Keratinocyte (primary cell): Measurements from ENCODE around the gene ADGRB2. TPM values are rescaled to one million over a fixed set of nuclear protein-coding genes. Genes with fewer than 3 reads are reported as not detected.

Experiments used
- DNase-seq: peaks from one replicate; pipeline ENCODE4 v3.0.0-alpha.2; 2011; ENCODE audit warnings: low read depth, missing footprints, low spot score
- FAIRE-seq: peaks from 2 replicates; lab custom pipeline; 2011; peaks lifted over from hg19 to GRCh38; lab: Jason Lieb, UNC
- H2AFZ ChIP-seq: 2 replicates; pipeline ENCODE4 v1.6.0; 2012; ENCODE audit warnings: low read length, control low read depth, inconsistent platforms; ENCODE audit not compliant: control insufficient read depth
- H3K27ac ChIP-seq: 2 replicates; pipeline ENCODE4 v1.5.1; 2011; ENCODE audit warnings: low read length; ENCODE audit not compliant: control insufficient read depth, insufficient read depth
- H3K27me3 ChIP-seq: 3 replicates; pipeline ENCODE4 v1.6.0; 2011; ENCODE audit warnings: low read length; ENCODE audit not compliant: control insufficient read depth, insufficient read depth; ENCODE audit errors: extremely low read depth
- H3K36me3 ChIP-seq, 2 experiments: 2 replicates in 1 of 2; 3 replicates in 1 of 2; pipeline ENCODE4 v1.5.1; 2011; ENCODE audit warnings: low read length in 2 of 2, mild to moderate bottlenecking in 1 of 2; ENCODE audit not compliant: control insufficient read depth in 2 of 2, insufficient read depth in 2 of 2; ENCODE audit errors: extremely low read depth in 1 of 2
- H3K4me1 ChIP-seq: 3 replicates; pipeline ENCODE4 v1.5.1; 2011; ENCODE audit warnings: low read length; ENCODE audit not compliant: control insufficient read depth, insufficient read depth; ENCODE audit errors: extremely low read depth
- H3K4me2 ChIP-seq: 3 replicates; pipeline ENCODE4 v1.6.0; 2011; ENCODE audit warnings: low read depth, low read length; ENCODE audit not compliant: control insufficient read depth, insufficient read depth; ENCODE audit errors: extremely low read depth
- H3K4me3 ChIP-seq, 3 experiments: fragments of 200-600 bp in 1 of 3; sonication (generic) in 1 of 3; 2 replicates in 2 of 3; 3 replicates in 1 of 3; pipeline ENCODE4 v1.5.1; 2011 to 2016; ENCODE audit warnings: low read length in 3 of 3, mild to moderate bottlenecking in 3 of 3, control low read depth in 2 of 3, inconsistent platforms in 1 of 3, low read depth in 1 of 3, mixed read lengths in 1 of 3, mixed run types in 1 of 3, moderate library complexity in 1 of 3; ENCODE audit not compliant: control insufficient read depth in 2 of 3, insufficient read depth in 2 of 3; ENCODE audit errors: extremely low read depth in 1 of 3
- H3K79me2 ChIP-seq: 2 replicates; pipeline ENCODE4 v1.6.0; 2012; ENCODE audit warnings: low read length; ENCODE audit not compliant: control insufficient read depth, insufficient read depth
- H3K9ac ChIP-seq: 3 replicates; pipeline ENCODE4 v1.6.0; 2011; ENCODE audit warnings: low read length; ENCODE audit not compliant: control insufficient read depth, insufficient read depth; ENCODE audit errors: extremely low read depth
- H3K9me1 ChIP-seq: 3 replicates; pipeline ENCODE4 v1.6.0; 2011; ENCODE audit warnings: low read length; ENCODE audit not compliant: control insufficient read depth, insufficient read depth; ENCODE audit errors: extremely low read depth
- H3K9me3 ChIP-seq: 2 replicates; pipeline ENCODE4 v1.5.1; 2012; ENCODE audit warnings: low read depth, low read length; ENCODE audit not compliant: control insufficient read depth
- H4K20me1 ChIP-seq: 3 replicates; pipeline ENCODE4 v1.6.0; 2011; ENCODE audit warnings: low read length; ENCODE audit not compliant: control insufficient read depth, insufficient read depth; ENCODE audit errors: extremely low read depth
- EZH2 ChIP-seq: IDR thresholded peaks from one replicate; pipeline ENCODE4 v1.6.1; 2012; ENCODE audit warnings: inconsistent platforms, mild to moderate bottlenecking, low read length, moderate library complexity
- dilution Hi-C: fragments of 300-500 bp; cut with MboI; formaldehyde crosslinking; loops from one replicate; pipeline ENCODE4 v1.7.0; 2020; ENCODE audit warnings: low sequenced_read_pairs; ENCODE audit not compliant: extremely low pct_ligation_motif_present
- polyA plus RNA-seq, 5 experiments: library from polyadenylated mRNA; depleted of rRNA in 3 of 5; stranded (reverse) in 3 of 5; stranded (forward) in 1 of 5; unstranded in 1 of 5; fragments of >200 nt; gene quantifications; 1 replicate in 1 of 5; 2 replicates in 3 of 5; 3 replicates in 1 of 5; pipeline versions ENCODE4 v1.2.1 to v1.2.3, GENCODE V29; 2011 to 2012; ENCODE audit warnings: missing spikeins in 2 of 5, low read depth in 1 of 5, low replicate concordance in 1 of 5
- TF ChIP-seq, protein P1 (sequence below), 3 experiments: IDR thresholded peaks in 1 of 3; conservative IDR thresholded peaks in 1 of 3; optimal IDR thresholded peaks in 1 of 3; 2 replicates in 2 of 3; 3 replicates in 1 of 3; pipeline versions ENCODE3 to v1.5.1; 2011; ENCODE audit warnings: low read length in 3 of 3, mild to moderate bottlenecking in 3 of 3, moderate library complexity in 2 of 3, control low read depth in 1 of 3, inconsistent platforms in 1 of 3; ENCODE audit not compliant: insufficient read depth in 2 of 3; ENCODE audit errors: extremely low read depth in 1 of 3

ADGRB2 gene
- polyA plus RNA-seq, 1 donor (not counting 4 experiments of a cell fraction or from before 2014, with no cell fraction given), result 0.68 TPM

DNA sequence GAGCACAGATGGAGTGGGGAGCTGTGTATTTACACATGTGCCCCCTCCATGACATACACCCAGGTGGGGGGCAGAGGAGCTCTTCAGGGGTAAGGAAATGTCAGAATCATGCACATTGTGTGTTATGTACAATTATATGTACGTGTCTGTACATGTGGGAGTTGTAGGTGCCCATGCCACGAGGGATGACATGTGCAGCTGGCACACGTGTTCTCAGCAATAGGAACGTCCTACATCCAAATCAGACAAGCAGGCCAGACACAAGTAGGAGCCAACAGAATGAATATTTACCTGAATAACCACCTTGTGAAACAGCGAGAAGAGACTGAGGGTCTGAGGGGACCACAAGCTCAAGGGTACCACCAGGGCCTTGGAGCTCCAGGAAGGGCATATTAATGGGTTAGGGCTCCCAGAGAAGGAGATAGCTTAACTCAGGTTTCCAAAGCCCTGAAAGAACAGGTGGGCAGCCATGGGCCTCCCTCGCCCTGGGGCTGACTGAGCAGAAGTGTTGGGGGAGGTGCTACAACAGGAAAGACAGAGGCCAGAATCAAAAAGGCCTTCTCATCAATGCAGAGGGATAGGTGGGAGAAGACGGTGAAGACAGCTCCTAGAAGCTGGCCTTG lies 63.6 kb downstream of the ADGRB2 start:
- H3K36me3 ChIP-seq, result peaks cover 28 to 40% of the 10 kb centered on the region in 2 experiments
- H4K20me1 ChIP-seq, result no peaks in the 10 kb centered on the region
- peak; percentile 50 for DNase-seq
- peak overlapping the region; percentile 79 for H3K9ac ChIP-seq
- no peak overlapping the region for H2AFZ ChIP-seq
- peaks cover 64% of the 10 kb centered on the region for H3K4me1 ChIP-seq
- no peaks in the 10 kb centered on the region for H3K27me3 ChIP-seq
- H3K79me2 ChIP-seq, result peaks cover 27% of the 10 kb centered on the region
- no peaks in the 10 kb centered on the region for H3K9me1 ChIP-seq
- H3K4me2 ChIP-seq, result peak overlapping the region; percentile 72
- H3K27ac ChIP-seq, result peak overlapping the region; percentile 96
- dilution Hi-C loops, result no loop called here
- peak; percentile 96 for FAIRE-seq
- TF ChIP-seq EZH2, result no peak
- TF ChIP-seq, protein P1, sequence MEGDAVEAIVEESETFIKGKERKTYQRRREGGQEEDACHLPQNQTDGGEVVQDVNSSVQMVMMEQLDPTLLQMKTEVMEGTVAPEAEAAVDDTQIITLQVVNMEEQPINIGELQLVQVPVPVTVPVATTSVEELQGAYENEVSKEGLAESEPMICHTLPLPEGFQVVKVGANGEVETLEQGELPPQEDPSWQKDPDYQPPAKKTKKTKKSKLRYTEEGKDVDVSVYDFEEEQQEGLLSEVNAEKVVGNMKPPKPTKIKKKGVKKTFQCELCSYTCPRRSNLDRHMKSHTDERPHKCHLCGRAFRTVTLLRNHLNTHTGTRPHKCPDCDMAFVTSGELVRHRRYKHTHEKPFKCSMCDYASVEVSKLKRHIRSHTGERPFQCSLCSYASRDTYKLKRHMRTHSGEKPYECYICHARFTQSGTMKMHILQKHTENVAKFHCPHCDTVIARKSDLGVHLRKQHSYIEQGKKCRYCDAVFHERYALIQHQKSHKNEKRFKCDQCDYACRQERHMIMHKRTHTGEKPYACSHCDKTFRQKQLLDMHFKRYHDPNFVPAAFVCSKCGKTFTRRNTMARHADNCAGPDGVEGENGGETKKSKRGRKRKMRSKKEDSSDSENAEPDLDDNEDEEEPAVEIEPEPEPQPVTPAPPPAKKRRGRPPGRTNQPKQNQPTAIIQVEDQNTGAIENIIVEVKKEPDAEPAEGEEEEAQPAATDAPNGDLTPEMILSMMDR (optimal IDR thresholded peaks at IDR 0.05 in 1 of 3, IDR thresholded peaks at IDR 0.05 in 1 of 3, conservative IDR thresholded peaks at IDR 0.05 in 1 of 3; ENCODE audit: extremely low read depth in 1 of 3, insufficient read depth in 2 of 3, low read length in 3 of 3), result no peak
- no peaks in the 10 kb centered on the region for H3K9me3 ChIP-seq
- H3K4me3 ChIP-seq, result peak overlapping the region in 2 of 3 experiments; percentile 16 to 22

DNA sequence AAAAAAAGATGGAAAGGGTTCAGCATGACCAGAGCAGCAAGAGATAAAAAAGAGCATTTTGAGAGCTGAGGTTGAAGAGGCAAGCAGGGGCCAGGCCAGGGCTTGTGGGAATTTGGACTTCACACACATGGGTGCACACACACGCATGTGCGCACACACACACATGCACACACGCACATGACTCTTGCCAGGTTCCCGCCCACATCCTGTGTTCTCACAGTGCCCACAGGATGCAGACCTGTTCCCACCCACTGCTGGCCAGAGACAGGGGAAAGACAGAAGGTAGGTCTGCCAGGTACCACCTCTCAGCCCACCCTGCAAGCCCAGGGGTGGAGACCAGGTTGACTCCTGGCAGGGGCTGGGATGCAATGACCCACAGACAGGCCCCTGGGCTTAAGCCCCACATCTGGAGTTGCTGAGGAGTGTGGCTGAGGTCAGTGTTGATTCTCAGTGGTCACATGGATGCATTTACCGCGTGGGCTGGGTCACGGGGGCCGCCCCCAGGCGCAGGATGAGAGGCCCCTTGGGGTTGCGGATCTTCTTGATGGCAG lies 64.7 kb downstream of the ADGRB2 start:
- H3K9ac ChIP-seq, result no peak overlapping the region
- DNase-seq (no peak), FAIRE-seq (no peak)
- peaks cover 27% of the 10 kb centered on the region for H3K79me2 ChIP-seq
- H3K4me1 ChIP-seq, result peaks cover 52% of the 10 kb centered on the region
- no peaks in the 10 kb centered on the region for H3K9me3 ChIP-seq
- no peak overlapping the region for H3K27ac ChIP-seq
- H3K4me3 ChIP-seq, result no peak overlapping the region
- no peak overlapping the region for H2AFZ ChIP-seq
- TF ChIP-seq, protein P1 (optimal IDR thresholded peaks at IDR 0.05 in 1 of 3, IDR thresholded peaks at IDR 0.05 in 1 of 3, conservative IDR thresholded peaks at IDR 0.05 in 1 of 3; ENCODE audit: extremely low read depth in 1 of 3, insufficient read depth in 2 of 3, low read length in 3 of 3), result no peak
- no peak for TF ChIP-seq EZH2
- dilution Hi-C loops, result no loop called here
- H4K20me1 ChIP-seq, result no peaks in the 10 kb centered on the region
- H3K9me1 ChIP-seq, result no peaks in the 10 kb centered on the region
- no peak overlapping the region for H3K4me2 ChIP-seq
- H3K27me3 ChIP-seq, result no peaks in the 10 kb centered on the region
- peaks cover 36 to 47% of the 10 kb centered on the region in 2 experiments for H3K36me3 ChIP-seq
